Lung (tissue), 12 donors: ENCODE measurements around the gene SVBP. TPM values are rescaled to one million over a fixed set of nuclear protein-coding genes. Genes with fewer than 3 reads are reported as not detected.

ENCODE experiments used
- ATAC-seq: fragments of 200-7000 bp; cut with Tn5 transposase; one replicate; pipeline ENCODE4 v1.9.1; 2020; ENCODE audit warnings: moderate number of reproducible peaks; ENCODE audit not compliant: insufficient read depth, low FRiP score
- DNase-seq, 3 donors: peaks; one replicate each; pipeline ENCODE4 v3.0.0-alpha.2; 2013 to 2017
- H3K27ac ChIP-seq, 2 donors: one replicate each; pipeline ENCODE4 v1.5.1; 2013; ENCODE audit warnings: mild to moderate bottlenecking in 2 of 2, moderate library complexity in 2 of 2, control low read depth in 1 of 2, inconsistent platforms in 1 of 2, low read depth in 1 of 2, low read length in 1 of 2
- H3K27me3 ChIP-seq, 3 donors: one replicate each; pipeline ENCODE4 v1.5.1; 2013; ENCODE audit warnings: low read length in 2 of 3; ENCODE audit not compliant: control insufficient read depth in 3 of 3, insufficient read depth in 3 of 3
- H3K36me3 ChIP-seq, 4 donors: one replicate each; pipeline ENCODE4 v1.5.1; 2013; ENCODE audit warnings: low read length in 4 of 4, mild to moderate bottlenecking in 1 of 4, moderate library complexity in 1 of 4; ENCODE audit not compliant: control insufficient read depth in 4 of 4, insufficient read depth in 4 of 4
- H3K4me1 ChIP-seq, 5 donors: one replicate each; pipeline ENCODE4 v1.5.1; 2013; ENCODE audit warnings: low read length in 5 of 5, mild to moderate bottlenecking in 2 of 5, moderate library complexity in 1 of 5; ENCODE audit not compliant: control insufficient read depth in 5 of 5, insufficient read depth in 5 of 5
- H3K4me3 ChIP-seq: one replicate; pipeline ENCODE4 v1.5.1; 2013; ENCODE audit warnings: mild to moderate bottlenecking, control low read depth, moderate library complexity
- H3K9ac ChIP-seq, 2 donors: one replicate each; pipeline ENCODE4 v1.5.1; 2013; ENCODE audit warnings: low read length in 2 of 2, control low read depth in 1 of 2; ENCODE audit not compliant: insufficient read depth in 1 of 2
- H3K9me3 ChIP-seq, 4 donors: one replicate each; pipeline ENCODE4 v1.5.1; 2013; ENCODE audit warnings: low read length in 3 of 4, mild to moderate bottlenecking in 1 of 4, moderate library complexity in 1 of 4; ENCODE audit not compliant: control insufficient read depth in 4 of 4, insufficient read depth in 3 of 4
- WGBS, 2 donors: extraction: QIAGEN DNeasy Blood & Tissue Kit; methylation state at CpG; one replicate each; pipeline ENCODE4 v1.1.7; 2013; 5-methylcytosine and 5-hydroxymethylcytosine counted together
- polyA plus RNA-seq, 2 donors: library from polyadenylated mRNA; stranded (reverse); fragments of 200-250 nt; gene quantifications; one replicate each; pipeline ENCODE4 v1.2.1, GENCODE V29; 2013
- total RNA-seq, 2 donors: library from RNA; depleted of rRNA in 1 of 2; stranded (reverse); fragments of >200 nt in 1 of 2; gene quantifications; one replicate each; pipeline ENCODE4 v1.2.1, GENCODE V29; 2014 to 2021
- TF ChIP-seq, protein P1 (sequence below): IDR thresholded peaks from 2 replicates; pipeline ENCODE4 v1.5.1; 2012; ENCODE audit warnings: mild to moderate bottlenecking; ENCODE audit errors: control extremely low read depth, extremely low read depth
- donor health status: control.
- donor health status: control.
- donor health status: Bipolar disorder and iron deficiency.
- donor health status: healthy.
- donor health status: DM: yes; HTN: yes; CAD: no.

The SVBP gene
- total and polyA plus RNA-seq, 4 donors = 12.5 to 35.3 (median 26.0) TPM

DNA sequence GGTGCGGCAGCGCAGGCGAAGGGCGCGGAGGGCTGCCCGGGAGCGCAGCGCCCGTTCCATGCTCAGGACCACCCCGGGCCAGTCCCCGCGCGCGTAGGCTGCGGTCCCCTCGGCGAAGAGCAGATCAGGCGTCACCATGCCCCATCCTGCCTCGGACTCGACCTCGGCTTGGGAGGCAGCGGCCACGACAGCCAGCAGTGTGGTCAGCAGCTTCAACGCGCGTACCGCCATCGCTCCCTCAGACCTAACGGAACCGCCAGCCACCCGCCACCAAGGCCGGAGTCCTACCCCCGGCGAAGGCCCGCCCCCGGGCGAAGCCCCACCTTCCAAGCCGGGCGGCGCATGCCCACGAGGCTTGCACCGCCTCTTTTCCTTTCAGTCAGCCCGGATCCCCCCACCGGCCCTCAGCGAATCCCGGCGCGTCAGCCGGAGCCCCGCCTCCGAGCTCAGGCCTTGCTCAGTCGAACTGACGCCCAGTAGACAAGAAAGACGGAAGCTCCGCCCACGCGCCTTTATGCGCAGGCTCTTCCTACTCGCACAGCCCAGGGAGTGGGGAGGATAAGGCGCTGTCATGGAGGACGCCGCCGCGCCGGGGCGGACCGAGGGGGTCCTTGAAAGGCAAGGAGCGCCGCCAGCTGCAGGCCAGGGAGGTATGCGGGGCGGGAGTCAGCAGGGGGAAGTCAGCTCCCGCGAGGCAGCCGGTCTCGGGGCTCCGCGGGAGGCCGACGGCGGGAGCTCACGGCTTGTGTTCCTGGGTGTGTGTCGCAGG is 50.3 kb downstream of the SVBP start, which contains the start of the genes C1orf50 and P3H1:
Gene C1orf50 (plus strand): TSS at position 509 of the 769 bp plus-strand sequence. CDS start 63 bp downstream, at position 572.
Gene P3H1 (minus strand): TSS at position 288 of the 769 bp plus-strand sequence. CDS start 57 bp downstream, at position 231.
- Histone ChIP-seq H3K4me3 (peak within 1 kb of the TSS; percentile 93), H3K4me1 (peaks cover 7 to 21% (median 13%) of the 10 kb centered on the region in 5 donors), H3K36me3 (peaks cover 0 to 10% (median 3%) of the 10 kb centered on the region in 4 donors), H3K27ac (peak within 1 kb of the TSS; percentile 81 to 94), H3K9ac (peak within 1 kb of the TSS; percentile 73 to 98), H3K9me3 (no peaks in the 10 kb centered on the region), H3K27me3 (no peaks in the 10 kb centered on the region)
- ATAC-seq (peak; percentile 97), DNase-seq (peak; percentile 100)
- 0% methylated on average over 71 to 82 of the region's 82 CpGs for WGBS, 2 donors
- TF ChIP-seq, protein P1, sequence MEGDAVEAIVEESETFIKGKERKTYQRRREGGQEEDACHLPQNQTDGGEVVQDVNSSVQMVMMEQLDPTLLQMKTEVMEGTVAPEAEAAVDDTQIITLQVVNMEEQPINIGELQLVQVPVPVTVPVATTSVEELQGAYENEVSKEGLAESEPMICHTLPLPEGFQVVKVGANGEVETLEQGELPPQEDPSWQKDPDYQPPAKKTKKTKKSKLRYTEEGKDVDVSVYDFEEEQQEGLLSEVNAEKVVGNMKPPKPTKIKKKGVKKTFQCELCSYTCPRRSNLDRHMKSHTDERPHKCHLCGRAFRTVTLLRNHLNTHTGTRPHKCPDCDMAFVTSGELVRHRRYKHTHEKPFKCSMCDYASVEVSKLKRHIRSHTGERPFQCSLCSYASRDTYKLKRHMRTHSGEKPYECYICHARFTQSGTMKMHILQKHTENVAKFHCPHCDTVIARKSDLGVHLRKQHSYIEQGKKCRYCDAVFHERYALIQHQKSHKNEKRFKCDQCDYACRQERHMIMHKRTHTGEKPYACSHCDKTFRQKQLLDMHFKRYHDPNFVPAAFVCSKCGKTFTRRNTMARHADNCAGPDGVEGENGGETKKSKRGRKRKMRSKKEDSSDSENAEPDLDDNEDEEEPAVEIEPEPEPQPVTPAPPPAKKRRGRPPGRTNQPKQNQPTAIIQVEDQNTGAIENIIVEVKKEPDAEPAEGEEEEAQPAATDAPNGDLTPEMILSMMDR = no peak

GRCh38 chr1:42765832-42766740 is 51.1 kb downstream of the SVBP start:
- Histone ChIP-seq H3K4me1 (peaks cover 7 to 21% (median 13%) of the 10 kb centered on the region in 5 donors), H3K27me3 (no peaks in the 10 kb centered on the region), H3K9ac (peak overlapping the region; percentile 73 to 98), H3K36me3 (peaks cover 0 to 12% (median 5%) of the 10 kb centered on the region in 4 donors), H3K4me3 (peak overlapping the region; percentile 93), H3K27ac (peak overlapping the region; percentile 81 to 91), H3K9me3 (no peaks in the 10 kb centered on the region)
- TF ChIP-seq, protein P1 = peak; percentile 13
- ATAC-seq = peak; percentile 24
- peak; percentile 85 to 91 (median 90) for DNase-seq
- WGBS, 2 donors = 0 to 1% methylated on average over 36 to 44 of the region's 44 CpGs

DNA sequence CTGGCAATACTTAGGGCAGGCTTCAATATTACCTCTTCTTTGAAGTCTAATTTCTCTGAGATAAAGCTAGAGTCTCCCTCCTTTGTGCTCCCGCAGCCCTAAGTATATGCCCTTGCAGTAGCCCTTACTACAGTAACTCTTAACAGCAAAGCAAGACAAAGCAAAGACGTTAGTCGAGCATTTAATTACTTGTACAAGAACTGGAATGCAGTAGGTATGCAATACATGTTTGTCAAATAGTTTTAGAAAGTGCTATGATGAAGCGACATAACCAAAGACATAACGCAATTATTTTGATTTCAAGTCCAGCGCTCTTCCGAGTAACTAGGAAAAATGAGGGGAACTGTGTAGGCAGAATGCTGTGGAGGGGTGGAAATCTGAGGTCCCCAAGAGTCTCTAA is 51.9 kb downstream of the SVBP start:
- Histone ChIP-seq H3K4me3 (no peak overlapping the region), H3K9me3 (no peaks in the 10 kb centered on the region), H3K27me3 (no peaks in the 10 kb centered on the region), H3K9ac (peak overlapping the region; percentile 73 to 98), H3K36me3 (peaks cover 0 to 12% (median 6%) of the 10 kb centered on the region in 4 donors), H3K4me1 (peaks cover 7 to 21% (median 13%) of the 10 kb centered on the region in 5 donors), H3K27ac (no peak overlapping the region)
- 27 to 43% methylated on average over 7 of the region's 7 CpGs for WGBS, 2 donors
- DNase-seq (peak in 2 of 3 donors; percentile 44 to 68), ATAC-seq (no peak)
- TF ChIP-seq, protein P1 = no peak
